ENCODE data around the gene SMIM29. TPM values are rescaled to one million over a fixed set of nuclear protein-coding genes. Genes with fewer than 3 reads are reported as not detected.

Gene SMIM29
- total and polyA plus RNA-seq, 5 donors: 17.0 to 34.8 (median 23.9) TPM

DNA sequence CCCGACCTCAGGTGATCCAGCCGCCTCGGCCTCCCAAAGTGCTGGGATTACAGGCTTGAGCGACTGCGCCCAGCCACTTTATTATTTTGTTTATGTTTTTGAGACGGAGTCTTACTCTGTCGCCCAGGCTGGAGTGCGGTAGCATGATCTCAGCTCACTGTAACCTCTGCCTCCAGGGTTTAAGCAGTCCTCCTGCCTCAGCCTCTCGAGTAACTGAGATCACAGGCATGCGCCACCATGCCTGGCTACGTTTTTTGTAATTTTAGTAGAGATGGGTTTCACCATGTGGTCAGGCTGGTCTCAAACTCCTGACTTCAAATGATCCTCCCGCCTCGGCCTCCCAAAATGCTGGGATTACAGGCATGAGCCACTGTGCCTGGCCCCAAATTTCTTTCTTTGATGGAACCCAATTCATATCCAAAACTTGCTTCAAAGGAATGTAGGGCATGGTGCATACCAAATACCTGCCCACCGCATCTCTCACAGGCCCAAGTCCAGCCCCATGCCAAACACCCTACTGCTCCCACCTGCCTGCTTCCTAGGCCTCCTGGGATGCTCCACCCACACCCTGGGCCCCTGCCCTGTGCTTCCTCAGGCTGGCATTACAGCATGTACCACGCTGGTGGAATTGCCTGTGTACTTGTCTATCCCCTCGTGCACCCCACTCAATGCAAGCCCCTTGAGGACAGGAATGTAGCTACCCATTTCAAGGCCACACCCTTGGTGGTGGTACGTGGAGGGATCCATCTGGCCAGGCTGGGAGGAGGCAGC is 17.1 kb downstream of the SMIM29 start:
- Histone ChIP-seq H3K4me1 (ENCODE audit: control insufficient read depth, insufficient read depth, low read length) (peaks cover 2% of the 10 kb centered on the region), H3K4me3 (ENCODE audit: low read length) (no peak overlapping the region), H3K27me3 (ENCODE audit: control insufficient read depth, insufficient read depth) (no peaks in the 10 kb centered on the region), H3K27ac (ENCODE audit: low read length) (no peak overlapping the region), H3K9me3 (ENCODE audit: control insufficient read depth, low read length) (no peaks in the 10 kb centered on the region)
- intact Hi-C loops (cut with DNase I): loop anchor here in 1 of 4 donors (5.0 kb wide), 1 partner anchor 34 kb away; no protein-coding TSS in a partner anchor
- DNase-seq (no peak), ATAC-seq (no peak)
- 96% methylated on average over 17 of the region's 17 CpGs for WGBS

- no peak for DNase-seq
- ATAC-seq: no peak
- Histone ChIP-seq H3K9me3 (ENCODE audit: control insufficient read depth, low read length) (no peaks in the 10 kb centered on the region), H3K27ac (ENCODE audit: low read length) (no peak overlapping the region), H3K27me3 (ENCODE audit: control insufficient read depth, insufficient read depth) (no peaks in the 10 kb centered on the region), H3K4me1 (ENCODE audit: control insufficient read depth, insufficient read depth, low read length) (no peaks in the 10 kb centered on the region), H3K4me3 (ENCODE audit: low read length) (no peak overlapping the region)
- intact Hi-C loops (cut with DNase I): loop anchor here in 1 of 4 donors (5.0 kb wide), 1 partner anchor 34 kb away; no protein-coding TSS in a partner anchor
- WGBS: 75% methylated on average over 5 of the region's 5 CpGs
Measured at GRCh38 chr6:34230653-34231371, 18.0 kb downstream of the SMIM29 start.

DNA sequence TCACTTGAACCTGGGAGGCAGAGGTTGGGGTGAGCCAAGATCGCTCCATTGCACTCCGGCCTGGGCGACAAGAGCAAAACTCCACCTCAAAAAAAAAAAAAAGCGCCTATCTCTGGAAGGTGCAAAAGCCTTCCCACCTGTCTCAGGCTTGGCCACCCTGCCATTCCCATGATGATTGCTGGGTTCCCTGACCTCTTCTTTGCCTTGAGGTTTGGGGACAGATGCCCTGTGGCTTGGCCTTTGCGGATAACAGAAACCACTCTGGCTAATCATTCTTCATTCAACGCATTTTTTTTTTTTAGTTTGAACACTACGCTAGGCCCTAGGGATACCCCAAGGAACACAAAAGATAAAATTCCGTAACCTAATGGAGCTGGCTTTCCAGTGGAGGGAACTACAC is 18.9 kb downstream of the SMIM29 start:
- ATAC-seq (no peak), DNase-seq (no peak)
- Histone ChIP-seq H3K27ac (ENCODE audit: low read length) (no peak overlapping the region), H3K9me3 (ENCODE audit: control insufficient read depth, low read length) (no peaks in the 10 kb centered on the region), H3K27me3 (ENCODE audit: control insufficient read depth, insufficient read depth) (no peaks in the 10 kb centered on the region), H3K4me1 (ENCODE audit: control insufficient read depth, insufficient read depth, low read length) (no peaks in the 10 kb centered on the region), H3K4me3 (ENCODE audit: low read length) (no peak overlapping the region)
- intact Hi-C loops (cut with DNase I): loop anchor here in 1 of 4 donors (5.0 kb wide), 1 partner anchor 33 kb away; no protein-coding TSS in a partner anchor
- WGBS: 89% methylated on average over 8 of the region's 8 CpGs

DNA sequence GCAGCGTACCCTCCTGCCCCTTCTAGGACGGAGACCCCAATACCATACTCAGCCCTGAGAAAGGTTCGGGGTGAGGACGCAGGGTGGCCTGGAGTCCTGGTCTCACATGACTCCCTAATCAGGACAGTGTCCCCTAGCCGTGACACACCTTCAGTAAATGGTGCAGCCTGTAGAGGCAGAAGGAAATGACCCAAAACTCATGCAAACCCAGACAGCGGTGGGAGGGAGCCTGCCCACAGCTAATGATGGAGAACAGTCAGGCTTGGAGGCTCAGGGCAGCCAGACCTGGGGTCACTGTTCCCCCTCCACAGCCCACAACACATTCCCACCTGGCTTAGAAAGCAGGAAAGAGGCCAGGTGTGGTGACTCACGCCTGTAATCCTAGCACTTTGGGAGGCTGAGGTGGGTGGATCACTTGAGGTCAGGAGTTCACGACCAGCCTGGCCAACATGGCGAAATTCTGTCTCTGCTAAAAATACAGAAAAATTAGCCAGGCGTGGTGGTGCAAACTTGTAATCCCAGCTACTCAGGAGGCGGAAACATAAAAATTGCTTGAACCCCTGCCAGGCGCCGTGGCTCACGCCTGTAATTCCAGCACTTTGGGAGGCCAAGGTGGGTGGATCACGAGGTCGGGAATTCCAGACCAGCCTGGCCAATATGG is 20.9 kb downstream of the SMIM29 start:
- no peak for ATAC-seq
- H3K4me3 ChIP-seq (ENCODE audit: low read length): no peak overlapping the region
- no peaks in the 10 kb centered on the region for H3K4me1 ChIP-seq (ENCODE audit: control insufficient read depth, insufficient read depth, low read length)
- no peak for DNase-seq
- no peaks in the 10 kb centered on the region for H3K9me3 ChIP-seq (ENCODE audit: control insufficient read depth, low read length)
- H3K27me3 ChIP-seq (ENCODE audit: control insufficient read depth, insufficient read depth): no peaks in the 10 kb centered on the region
- intact Hi-C loops (cut with DNase I): no loop called here
- H3K27ac ChIP-seq (ENCODE audit: low read length): no peak overlapping the region
- 90% methylated on average over 16 of the region's 16 CpGs for whole genome bisulfite sequencing

DNA sequence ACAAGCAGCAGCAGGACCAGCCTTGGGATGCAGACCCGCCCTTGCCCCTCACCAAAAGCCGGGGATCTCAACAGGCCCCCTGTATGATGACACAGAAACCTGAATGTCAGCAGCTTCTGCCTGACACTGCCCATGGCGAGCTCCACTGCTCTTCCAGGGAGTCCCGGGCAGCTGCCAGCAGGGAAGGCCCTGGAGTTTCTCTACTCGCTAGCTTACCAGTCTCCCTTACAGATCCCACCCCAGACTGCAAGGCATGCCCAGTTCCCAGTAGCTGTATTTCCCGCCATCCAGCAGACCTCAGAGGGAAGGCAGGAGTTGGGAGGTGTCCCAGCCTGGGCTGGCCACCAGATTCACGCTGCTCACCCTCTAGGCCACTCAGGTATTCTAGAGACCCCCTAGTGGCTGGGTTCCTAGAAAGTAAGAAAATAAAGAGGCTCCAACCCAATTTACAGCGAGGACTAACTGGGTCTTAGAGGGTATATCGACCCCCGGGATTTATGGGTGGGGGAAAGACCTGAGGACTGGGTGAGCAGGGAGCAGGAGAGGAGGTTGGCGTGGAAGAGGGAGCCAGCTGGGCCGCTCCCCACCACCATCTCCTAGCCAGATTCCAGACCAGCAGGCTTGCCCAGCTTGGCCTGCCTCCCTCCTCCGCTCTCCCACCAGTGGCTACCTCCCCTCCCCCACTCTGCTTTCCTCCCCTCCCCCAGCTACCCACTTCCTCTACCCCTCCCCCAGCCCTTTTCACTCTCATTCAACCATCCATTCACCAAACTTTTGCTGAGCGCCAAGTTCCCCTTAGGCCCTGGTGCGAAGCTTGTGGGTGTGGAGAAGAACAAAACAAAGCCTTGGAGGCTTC is 21.8 kb downstream of the SMIM29 start:
- H3K27ac ChIP-seq (ENCODE audit: low read length): no peak overlapping the region
- WGBS: 87% methylated on average over 15 of the region's 15 CpGs
- no peak overlapping the region for H3K4me3 ChIP-seq (ENCODE audit: low read length)
- no peaks in the 10 kb centered on the region for H3K9me3 ChIP-seq (ENCODE audit: control insufficient read depth, low read length)
- no peaks in the 10 kb centered on the region for H3K4me1 ChIP-seq (ENCODE audit: control insufficient read depth, insufficient read depth, low read length)
- H3K27me3 ChIP-seq (ENCODE audit: control insufficient read depth, insufficient read depth): no peaks in the 10 kb centered on the region
- DNase-seq (no peak), ATAC-seq (no peak)
- intact Hi-C loops (cut with DNase I): no loop called here

- Histone ChIP-seq H3K4me3 (ENCODE audit: low read length) (no peak overlapping the region), H3K27me3 (ENCODE audit: control insufficient read depth, insufficient read depth) (no peaks in the 10 kb centered on the region), H3K4me1 (ENCODE audit: control insufficient read depth, insufficient read depth, low read length) (no peaks in the 10 kb centered on the region), H3K27ac (ENCODE audit: low read length) (no peak overlapping the region), H3K9me3 (ENCODE audit: control insufficient read depth, low read length) (no peaks in the 10 kb centered on the region)
- DNase-seq (no peak), ATAC-seq (no peak)
- intact Hi-C loops (cut with DNase I): no loop called here
- 81% methylated on average over 7 of the region's 7 CpGs for WGBS
Measured at GRCh38 chr6:34226066-34226465, 22.7 kb downstream of the SMIM29 start.

GRCh38 chr6:34225551-34225950 is 23.3 kb downstream of the SMIM29 start:
- intact Hi-C loops (cut with DNase I): no loop called here
- Histone ChIP-seq H3K4me3 (ENCODE audit: low read length) (no peak overlapping the region), H3K4me1 (ENCODE audit: control insufficient read depth, insufficient read depth, low read length) (no peaks in the 10 kb centered on the region), H3K27me3 (ENCODE audit: control insufficient read depth, insufficient read depth) (no peaks in the 10 kb centered on the region), H3K9me3 (ENCODE audit: control insufficient read depth, low read length) (no peaks in the 10 kb centered on the region), H3K27ac (ENCODE audit: low read length) (no peak overlapping the region)
- DNase-seq (no peak), ATAC-seq (no peak)
- 89% methylated on average over 5 of the region's 5 CpGs for WGBS

DNA sequence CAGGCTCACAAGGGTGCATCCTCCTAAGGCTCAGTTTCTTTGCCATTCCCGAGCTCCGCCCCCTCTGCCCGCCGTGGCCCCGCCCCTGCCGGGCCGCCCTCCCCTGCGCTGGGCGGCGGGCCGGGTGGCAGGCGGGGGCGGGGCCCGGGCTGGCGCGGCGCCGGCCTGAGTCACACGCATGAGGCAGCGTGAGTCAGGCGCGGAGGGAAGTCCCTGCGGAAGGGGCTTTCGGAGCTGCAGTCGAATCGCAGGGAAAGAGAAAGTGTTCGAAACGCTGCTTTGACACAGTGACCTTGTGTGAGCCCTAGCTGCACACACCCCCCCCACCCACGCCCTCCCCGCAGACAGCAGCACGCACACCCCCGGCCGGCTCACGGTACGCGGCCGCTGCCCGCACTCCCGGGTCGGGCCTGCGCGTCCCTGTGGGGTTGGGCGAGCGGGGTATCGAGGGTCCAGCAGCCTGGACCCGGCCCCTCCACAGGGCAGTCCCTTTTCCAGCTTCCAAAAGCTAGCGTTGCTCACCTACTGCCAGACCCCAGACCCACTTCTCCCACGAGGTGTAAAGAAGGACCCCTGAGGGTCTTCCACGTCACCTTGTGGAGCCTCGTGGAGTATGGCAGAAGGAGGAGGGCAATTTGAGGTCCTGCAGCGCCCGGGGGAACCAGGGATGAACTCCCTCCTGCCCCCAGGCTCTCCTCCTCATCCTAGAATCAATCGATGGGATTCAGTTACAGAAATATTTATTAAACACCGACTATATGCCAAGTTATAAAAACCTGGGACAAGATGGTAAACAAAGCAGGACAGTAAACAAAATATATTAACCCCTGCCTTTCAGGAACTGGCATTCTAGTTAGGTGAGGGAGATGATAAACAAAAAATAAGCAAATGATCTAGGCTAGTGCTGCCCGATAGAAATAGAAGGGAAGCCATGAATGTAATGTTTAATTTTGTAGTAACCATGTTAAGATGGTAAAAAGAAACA is 24.6 kb downstream of the SMIM29 start:
- H3K27ac ChIP-seq (ENCODE audit: low read length): peak overlapping the region; percentile 90
- intact Hi-C loops (cut with DNase I): no loop called here
- H3K9me3 ChIP-seq (ENCODE audit: control insufficient read depth, low read length): no peaks in the 10 kb centered on the region
- 2% methylated on average over 55 of the region's 55 CpGs for WGBS
- H3K4me3 ChIP-seq (ENCODE audit: low read length): peak overlapping the region; percentile 66
- no peaks in the 10 kb centered on the region for H3K27me3 ChIP-seq (ENCODE audit: control insufficient read depth, insufficient read depth)
- peak; percentile 98 for ATAC-seq
- H3K4me1 ChIP-seq (ENCODE audit: control insufficient read depth, insufficient read depth, low read length): no peaks in the 10 kb centered on the region
- DNase-seq: peak; percentile 91 to 97 (median 97)

DNA sequence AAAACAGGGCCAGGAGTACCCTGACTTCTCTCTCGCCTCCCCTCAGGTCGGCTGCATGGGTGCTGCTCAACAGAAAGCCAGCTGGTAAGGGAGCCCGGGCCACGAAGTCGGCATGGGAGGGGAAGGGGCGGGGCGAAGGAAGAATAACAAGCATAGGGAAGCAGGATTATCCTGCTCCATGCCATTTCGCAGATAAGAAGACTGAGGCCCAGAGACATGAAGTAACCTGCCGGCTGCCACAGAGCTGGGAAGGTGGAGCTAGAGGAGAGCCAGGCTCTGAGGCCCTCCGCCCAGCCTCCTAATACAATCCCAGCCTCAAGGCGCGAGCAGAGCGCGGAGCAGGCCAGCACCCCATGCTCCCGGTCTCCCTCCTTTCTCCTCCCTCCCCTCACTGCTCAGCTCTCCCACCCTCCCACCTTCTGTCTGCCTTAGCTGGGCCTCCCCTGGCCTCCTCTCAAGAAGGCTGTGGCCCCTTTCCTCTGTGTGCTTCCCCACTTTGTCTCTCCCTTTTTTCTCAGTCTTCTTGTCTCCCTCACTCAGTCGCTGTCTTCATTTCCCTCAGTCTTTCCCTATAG is 25.3 kb downstream of the SMIM29 start:
- Histone ChIP-seq H3K27me3 (ENCODE audit: control insufficient read depth, insufficient read depth) (no peaks in the 10 kb centered on the region), H3K9me3 (ENCODE audit: control insufficient read depth, low read length) (no peaks in the 10 kb centered on the region), H3K4me1 (ENCODE audit: control insufficient read depth, insufficient read depth, low read length) (no peaks in the 10 kb centered on the region), H3K4me3 (ENCODE audit: low read length) (no peak overlapping the region), H3K27ac (ENCODE audit: low read length) (peak overlapping the region; percentile 32)
- intact Hi-C loops (cut with DNase I): no loop called here
- ATAC-seq (peak; percentile 28 to 46), DNase-seq (peak in 2 of 3 donors; percentile 68 to 72)
- 20% methylated on average over 16 of the region's 16 CpGs for WGBS

All from right cardiac atrium (tissue), 5 donors.